ENCODE results near the gene TEDC2. TPM values are rescaled to one million over a fixed set of nuclear protein-coding genes. Genes with fewer than 3 reads are reported as not detected.

The TEDC2 gene
- total RNA-seq, 1 donor from 2014 or later, result 9.1 TPM

DNA sequence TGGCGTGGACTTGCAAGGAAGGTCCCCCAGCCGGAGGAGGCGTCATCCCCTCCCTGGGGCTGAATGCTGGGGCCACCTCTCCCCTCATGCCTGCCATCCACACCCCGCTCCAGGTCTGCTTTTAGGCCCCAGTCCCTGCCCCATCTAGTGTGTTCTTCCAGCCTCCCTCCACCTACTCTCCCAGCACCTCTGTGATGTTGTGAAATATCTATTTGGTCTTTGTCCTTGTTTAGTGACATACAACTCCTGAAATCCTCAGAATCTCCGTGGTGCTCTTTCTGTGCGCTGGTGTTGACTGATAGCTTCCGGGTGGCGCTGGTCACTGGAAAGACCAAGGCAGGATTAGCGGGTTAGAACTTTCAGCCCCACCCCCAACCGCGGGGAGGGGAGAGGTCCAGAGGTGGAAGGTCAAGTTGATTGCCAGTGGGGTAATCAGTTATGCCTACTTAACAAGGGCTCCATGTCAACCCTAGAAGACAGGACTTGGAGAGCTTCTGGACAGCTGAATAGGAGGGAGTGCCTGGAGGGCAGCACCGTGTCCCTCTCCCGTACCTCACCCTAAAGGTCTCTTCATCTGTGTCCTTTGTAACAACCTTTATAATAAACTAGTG, 25.1 kb downstream of the TEDC2 start:
- Mint-ChIP-seq H3K27ac (ENCODE audit: unreplicated experiment) (no peak overlapping the region), H3K9me3 (ENCODE audit: unreplicated experiment) (no peaks in the 10 kb centered on the region)
- TF ChIP-seq, protein P1, sequence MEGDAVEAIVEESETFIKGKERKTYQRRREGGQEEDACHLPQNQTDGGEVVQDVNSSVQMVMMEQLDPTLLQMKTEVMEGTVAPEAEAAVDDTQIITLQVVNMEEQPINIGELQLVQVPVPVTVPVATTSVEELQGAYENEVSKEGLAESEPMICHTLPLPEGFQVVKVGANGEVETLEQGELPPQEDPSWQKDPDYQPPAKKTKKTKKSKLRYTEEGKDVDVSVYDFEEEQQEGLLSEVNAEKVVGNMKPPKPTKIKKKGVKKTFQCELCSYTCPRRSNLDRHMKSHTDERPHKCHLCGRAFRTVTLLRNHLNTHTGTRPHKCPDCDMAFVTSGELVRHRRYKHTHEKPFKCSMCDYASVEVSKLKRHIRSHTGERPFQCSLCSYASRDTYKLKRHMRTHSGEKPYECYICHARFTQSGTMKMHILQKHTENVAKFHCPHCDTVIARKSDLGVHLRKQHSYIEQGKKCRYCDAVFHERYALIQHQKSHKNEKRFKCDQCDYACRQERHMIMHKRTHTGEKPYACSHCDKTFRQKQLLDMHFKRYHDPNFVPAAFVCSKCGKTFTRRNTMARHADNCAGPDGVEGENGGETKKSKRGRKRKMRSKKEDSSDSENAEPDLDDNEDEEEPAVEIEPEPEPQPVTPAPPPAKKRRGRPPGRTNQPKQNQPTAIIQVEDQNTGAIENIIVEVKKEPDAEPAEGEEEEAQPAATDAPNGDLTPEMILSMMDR (IDR thresholded peaks at IDR 0.05; ENCODE audit: unreplicated experiment), result no peak

DNA sequence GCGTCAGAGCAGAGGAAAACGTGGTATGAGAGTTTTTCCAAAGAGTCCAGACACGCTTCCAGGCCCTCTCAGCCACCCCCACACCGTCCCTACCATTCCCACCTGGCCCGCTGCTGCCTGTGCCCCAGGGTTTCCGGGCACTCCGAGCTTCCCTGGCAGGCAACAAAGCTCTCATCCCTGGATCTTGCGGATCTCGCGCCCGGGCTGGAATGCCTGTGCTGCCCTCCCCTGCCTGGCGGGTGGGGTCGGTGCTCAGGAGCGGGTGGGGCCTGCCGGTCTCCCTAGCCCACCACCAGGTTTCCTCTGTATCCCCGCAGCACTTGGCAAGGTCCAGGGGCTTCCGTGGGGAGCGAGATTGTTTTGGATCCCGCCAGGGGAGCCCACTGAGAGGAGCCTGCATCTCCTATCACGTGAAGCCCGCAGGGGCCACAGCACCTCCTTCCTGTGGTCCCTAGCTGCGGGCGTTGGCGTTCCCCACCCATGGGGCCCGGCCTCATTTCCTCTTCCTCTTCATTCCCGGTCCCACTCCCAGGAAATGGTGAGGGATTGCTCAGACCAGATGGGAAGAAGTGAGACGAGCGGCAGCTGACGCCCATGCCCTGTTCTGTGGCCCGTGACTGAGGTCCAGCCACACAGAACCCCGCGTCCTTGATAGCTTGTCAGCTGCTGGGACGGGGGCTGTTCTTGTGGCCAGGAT, 26.1 kb downstream of the TEDC2 start:
- DNase-seq (ENCODE audit: low spot score), result no peak
- TF ChIP-seq, protein P1 (IDR thresholded peaks at IDR 0.05; ENCODE audit: unreplicated experiment), result no peak
- no peak overlapping the region for H3K4me3 Mint-ChIP-seq (ENCODE audit: unreplicated experiment)
- H3K36me3 Mint-ChIP-seq (ENCODE audit: low read depth, unreplicated experiment), result no peaks in the 10 kb centered on the region
- peaks cover 10% of the 10 kb centered on the region for H3K4me1 Mint-ChIP-seq (ENCODE audit: unreplicated experiment)
- peaks cover 11% of the 10 kb centered on the region for H3K27me3 Mint-ChIP-seq (ENCODE audit: unreplicated experiment)
- no peaks in the 10 kb centered on the region for H3K9me3 Mint-ChIP-seq (ENCODE audit: unreplicated experiment)
- no peak overlapping the region for H3K27ac Mint-ChIP-seq (ENCODE audit: unreplicated experiment)

More for the DNA sequence above, 25.1 kb downstream of the TEDC2 start:
- DNase-seq (ENCODE audit: low spot score), result no peak
- peak overlapping the region; percentile 60 for H3K4me3 Mint-ChIP-seq (ENCODE audit: unreplicated experiment)
- H3K27me3 Mint-ChIP-seq (ENCODE audit: unreplicated experiment), result peaks cover 11% of the 10 kb centered on the region
- H3K36me3 Mint-ChIP-seq (ENCODE audit: low read depth, unreplicated experiment), result no peaks in the 10 kb centered on the region
- H3K4me1 Mint-ChIP-seq (ENCODE audit: unreplicated experiment), result peaks cover 10% of the 10 kb centered on the region

DNA sequence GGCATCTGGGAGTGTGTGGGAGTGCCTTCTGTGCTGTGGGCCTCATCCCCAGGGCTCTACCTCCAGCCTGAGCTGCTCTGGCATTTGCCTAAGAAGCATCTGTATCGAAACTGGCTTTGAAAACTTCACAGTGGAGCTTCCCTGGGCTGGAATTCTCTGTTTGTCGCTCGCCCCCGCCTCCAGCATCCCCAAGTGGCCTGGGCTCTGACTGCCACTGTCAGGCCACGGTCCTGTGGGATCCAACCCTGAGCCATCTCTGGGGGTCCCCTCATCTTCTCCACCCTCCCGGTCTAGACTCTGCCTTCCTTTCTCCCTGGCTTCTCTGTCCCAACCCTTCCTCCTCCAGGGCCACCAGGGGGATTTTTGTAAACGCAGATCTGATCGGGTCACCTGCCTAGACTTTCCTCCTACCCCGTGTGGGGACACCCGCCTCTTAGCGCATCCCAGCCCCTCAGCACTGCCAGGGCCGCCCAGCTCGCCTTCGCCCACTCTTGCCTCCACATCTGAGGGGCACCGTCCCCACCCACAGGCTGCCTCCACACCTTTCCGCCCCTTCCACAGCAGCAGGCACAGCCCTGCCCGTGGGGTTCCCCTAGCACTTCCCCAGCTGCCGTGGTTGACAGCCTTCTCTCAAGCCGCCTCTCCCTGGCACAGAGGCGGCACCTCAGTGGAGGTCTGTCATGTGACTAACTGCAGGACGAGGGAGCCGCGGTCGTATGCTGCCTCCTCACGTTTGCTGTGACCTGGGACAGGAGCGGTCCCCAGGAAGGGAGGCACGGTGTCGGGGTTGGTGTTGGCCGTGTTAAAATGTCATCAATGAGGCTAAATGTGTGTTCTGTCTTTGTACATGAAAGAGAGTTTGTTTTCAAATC, 27.0 kb downstream of the TEDC2 start:
- Mint-ChIP-seq H3K27ac (ENCODE audit: unreplicated experiment) (no peak overlapping the region), H3K36me3 (ENCODE audit: low read depth, unreplicated experiment) (no peaks in the 10 kb centered on the region), H3K4me1 (ENCODE audit: unreplicated experiment) (peaks cover 10% of the 10 kb centered on the region), H3K9me3 (ENCODE audit: unreplicated experiment) (no peaks in the 10 kb centered on the region), H3K27me3 (ENCODE audit: unreplicated experiment) (peaks cover 11% of the 10 kb centered on the region), H3K4me3 (ENCODE audit: unreplicated experiment) (no peak overlapping the region)
- no peak for DNase-seq (ENCODE audit: low spot score)
- TF ChIP-seq, protein P1 (IDR thresholded peaks at IDR 0.05; ENCODE audit: unreplicated experiment), result no peak

DNA sequence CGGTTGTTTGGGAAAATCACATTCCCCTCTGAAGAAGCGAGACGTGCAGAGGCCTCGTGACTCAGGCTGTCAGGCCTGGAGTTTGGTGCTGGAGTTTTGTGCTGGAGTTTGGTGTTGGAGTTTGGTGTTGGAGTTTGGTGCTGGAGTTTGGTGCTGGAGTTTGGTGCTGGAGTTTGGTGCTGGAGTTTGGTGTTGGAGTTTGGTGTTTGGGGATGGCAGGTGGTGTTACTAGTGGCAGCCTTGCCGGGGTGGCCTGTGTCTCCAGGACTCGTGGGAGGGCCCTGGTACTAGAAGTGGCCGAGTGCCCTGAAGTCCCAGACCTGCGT, 27.6 kb downstream of the TEDC2 start:
- Mint-ChIP-seq H3K27me3 (ENCODE audit: unreplicated experiment) (peaks cover 11% of the 10 kb centered on the region), H3K27ac (ENCODE audit: unreplicated experiment) (no peak overlapping the region)
- TF ChIP-seq, protein P1 (IDR thresholded peaks at IDR 0.05; ENCODE audit: unreplicated experiment), result no peak

More for the DNA sequence above, 27.6 kb downstream of the TEDC2 start:
- no peak for DNase-seq (ENCODE audit: low spot score)
- H3K4me1 Mint-ChIP-seq (ENCODE audit: unreplicated experiment), result peaks cover 10% of the 10 kb centered on the region
- no peak overlapping the region for H3K4me3 Mint-ChIP-seq (ENCODE audit: unreplicated experiment)
- no peaks in the 10 kb centered on the region for H3K9me3 Mint-ChIP-seq (ENCODE audit: unreplicated experiment)
- H3K36me3 Mint-ChIP-seq (ENCODE audit: low read depth, unreplicated experiment), result no peaks in the 10 kb centered on the region

Data from endothelial cell (in vitro differentiated cells).